Activated T-cell treated with anti-CD3 and anti-CD28 coated beads for 1 hour (primary cell): Measurements from ENCODE around the gene LHPP.
A peak's percentile ranks its signal among the peaks of the same experiment; 100 is the strongest.
"Not testable (repeated sequence)": the region's sequence is repeated elsewhere in the genome, so short reads cannot be mapped to it uniquely, and the experiment has no call there.

Source experiments
- DNase-seq: peaks from one replicate; pipeline ENCODE4 v3.0.0-alpha.2; 2020; ENCODE audit warnings: low read depth

Gene LHPP

DNA sequence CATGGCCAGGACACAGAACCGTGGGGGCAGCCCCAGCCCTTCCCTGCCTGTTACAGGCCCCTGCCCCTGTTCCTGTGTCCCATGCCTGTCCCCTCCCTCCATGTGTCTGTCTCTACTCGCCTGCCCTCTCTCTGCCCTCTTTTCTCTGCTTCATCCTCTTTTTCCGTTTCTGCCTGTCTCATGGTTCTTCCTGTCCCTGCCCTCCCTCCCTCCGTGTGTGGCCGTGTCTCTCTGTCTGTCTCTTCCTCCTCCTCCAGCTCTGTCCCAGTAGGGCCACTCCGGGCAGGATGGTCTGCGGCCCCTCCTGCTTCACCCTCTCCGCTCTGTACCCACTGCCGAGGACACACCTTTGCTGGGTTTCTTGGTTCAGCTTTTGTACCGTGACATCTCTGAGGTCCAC lies 145.2 kb downstream of the LHPP start:
- no peak for DNase-seq

DNA sequence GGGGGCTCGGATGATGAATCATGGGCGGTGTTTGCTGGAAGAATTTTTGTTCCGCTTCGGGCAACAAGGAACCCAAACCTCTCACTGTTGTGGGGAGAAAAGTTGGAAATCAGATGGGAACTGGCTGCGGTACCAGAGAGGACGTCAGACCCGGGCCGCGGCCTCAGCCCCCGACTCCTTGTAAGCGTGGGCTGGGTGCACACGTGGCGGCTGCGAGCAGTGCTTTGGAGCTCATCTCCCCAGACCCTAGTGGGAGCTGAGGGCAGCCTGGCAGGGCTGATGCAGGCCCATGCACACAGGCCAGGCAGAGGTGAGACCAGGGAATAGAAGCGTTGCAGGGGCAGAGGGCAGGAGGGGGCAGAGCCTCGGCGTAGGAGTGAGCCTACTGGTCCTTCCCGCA lies 146.1 kb downstream of the LHPP start:
- no peak for DNase-seq

DNA sequence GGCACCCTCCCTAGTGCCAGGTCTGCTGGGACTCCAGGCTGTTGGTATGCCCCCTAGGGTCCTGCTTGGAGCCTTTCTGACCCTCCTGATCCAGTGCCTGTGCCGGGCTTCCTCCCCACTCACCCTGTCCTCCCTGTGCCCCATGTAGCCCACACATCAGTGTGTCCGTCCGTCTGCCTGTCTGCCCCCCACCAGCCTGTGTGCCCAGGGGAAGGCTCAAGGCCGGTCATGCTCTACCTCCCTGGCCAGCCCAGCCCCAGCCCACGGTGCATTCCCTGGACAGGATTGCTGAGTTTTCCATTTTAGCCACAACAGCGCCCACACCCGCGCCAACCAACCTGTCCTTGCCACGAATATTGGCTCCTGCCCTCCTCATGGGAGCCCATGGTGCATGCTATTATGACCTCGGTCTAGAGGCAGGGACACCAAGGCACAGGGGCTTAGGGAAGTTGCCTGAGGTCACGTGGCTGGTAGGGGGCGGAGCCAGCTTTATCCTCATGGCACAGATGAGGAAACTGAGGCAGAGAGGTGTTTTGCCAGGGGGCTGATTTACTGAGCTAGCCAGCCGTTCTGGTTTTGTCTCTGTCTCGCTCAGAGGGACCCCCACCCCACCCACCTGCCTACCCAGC lies 146.6 kb downstream of the LHPP start:
- no peak for DNase-seq

DNA sequence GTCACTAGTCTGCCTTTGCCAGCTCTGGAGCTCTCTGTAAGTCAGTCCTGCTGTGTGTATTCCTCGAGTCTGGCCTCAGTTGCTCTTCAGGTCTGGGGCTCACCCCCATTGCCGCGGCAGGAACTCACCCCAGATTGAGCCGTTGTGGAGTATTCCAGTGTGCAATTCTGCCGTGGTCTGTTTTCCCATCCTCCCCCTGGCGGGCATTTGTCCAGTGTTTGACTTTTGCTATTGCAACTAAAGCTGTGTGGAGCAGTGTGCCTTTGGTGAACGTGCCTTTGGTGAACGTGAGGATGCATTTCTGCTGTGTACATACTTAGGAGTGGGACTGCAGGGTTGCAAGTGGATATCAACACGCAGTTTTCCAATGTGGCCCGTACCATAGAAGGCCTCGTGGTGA lies 148.1 kb downstream of the LHPP start:
- no peak for DNase-seq

DNA sequence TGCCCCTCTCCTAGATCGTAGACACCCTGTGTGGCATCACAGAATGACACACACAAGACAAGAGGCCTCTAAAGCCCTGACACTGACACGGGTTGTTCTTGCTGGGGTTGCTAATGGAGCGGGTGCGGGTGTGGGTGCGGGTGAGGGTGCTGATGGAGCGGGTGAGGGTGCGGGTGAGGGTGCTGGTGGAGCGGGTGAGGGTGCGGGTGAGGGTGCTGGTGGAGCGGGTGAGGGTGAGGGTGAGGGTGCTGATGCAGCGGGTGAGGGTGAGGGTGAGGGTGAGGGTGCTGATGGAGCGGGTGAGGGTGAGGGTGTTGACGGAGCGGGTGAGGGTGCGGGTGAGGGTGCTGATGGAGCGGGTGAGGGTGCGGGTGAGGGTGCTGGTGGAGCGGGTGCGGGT lies 148.6 kb downstream of the LHPP start:
- DNase-seq, result not testable (repeated sequence)

DNA sequence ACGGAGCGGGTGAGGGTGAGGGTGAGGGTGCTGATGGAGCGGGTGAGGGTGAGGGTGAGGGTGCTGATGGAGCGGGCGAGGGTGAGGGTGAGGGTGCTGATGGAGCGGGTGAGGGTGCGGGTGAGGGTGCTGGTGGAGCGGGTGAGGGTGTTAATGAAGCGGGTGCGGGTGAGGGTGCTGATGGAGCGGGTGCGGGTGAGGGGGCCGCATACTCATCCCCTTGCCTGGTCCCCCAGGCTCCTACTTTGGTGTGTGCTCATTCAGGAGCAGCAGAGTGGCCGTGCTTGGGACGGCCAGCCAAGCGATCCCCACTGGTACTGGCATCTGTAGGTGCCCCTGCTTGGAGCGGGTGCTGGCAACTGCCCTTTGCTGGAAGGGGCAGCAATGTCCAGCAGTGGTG lies 149.2 kb downstream of the LHPP start:
- not testable (repeated sequence) for DNase-seq

DNA sequence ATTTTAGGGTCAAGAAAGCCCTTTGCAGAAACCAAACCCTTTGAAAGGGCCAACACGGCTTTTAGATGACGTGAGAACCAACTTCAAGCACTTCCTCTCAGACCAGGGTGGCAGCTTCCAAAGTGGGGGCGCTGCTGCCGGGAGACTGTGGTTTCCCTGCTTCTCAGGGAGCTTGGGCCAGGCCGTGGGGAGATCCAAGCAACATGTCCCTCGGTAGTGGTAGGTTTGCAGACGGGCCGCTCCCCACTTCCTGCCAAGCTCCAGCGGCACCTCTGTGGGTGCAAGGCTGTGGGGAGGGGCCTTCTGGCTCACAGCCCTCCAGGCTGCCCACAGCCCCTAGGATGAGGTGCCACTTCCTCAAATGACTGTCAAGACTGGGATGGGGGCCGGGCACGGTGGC lies 150.1 kb downstream of the LHPP start:
- DNase-seq, result peak; percentile 14

DNA sequence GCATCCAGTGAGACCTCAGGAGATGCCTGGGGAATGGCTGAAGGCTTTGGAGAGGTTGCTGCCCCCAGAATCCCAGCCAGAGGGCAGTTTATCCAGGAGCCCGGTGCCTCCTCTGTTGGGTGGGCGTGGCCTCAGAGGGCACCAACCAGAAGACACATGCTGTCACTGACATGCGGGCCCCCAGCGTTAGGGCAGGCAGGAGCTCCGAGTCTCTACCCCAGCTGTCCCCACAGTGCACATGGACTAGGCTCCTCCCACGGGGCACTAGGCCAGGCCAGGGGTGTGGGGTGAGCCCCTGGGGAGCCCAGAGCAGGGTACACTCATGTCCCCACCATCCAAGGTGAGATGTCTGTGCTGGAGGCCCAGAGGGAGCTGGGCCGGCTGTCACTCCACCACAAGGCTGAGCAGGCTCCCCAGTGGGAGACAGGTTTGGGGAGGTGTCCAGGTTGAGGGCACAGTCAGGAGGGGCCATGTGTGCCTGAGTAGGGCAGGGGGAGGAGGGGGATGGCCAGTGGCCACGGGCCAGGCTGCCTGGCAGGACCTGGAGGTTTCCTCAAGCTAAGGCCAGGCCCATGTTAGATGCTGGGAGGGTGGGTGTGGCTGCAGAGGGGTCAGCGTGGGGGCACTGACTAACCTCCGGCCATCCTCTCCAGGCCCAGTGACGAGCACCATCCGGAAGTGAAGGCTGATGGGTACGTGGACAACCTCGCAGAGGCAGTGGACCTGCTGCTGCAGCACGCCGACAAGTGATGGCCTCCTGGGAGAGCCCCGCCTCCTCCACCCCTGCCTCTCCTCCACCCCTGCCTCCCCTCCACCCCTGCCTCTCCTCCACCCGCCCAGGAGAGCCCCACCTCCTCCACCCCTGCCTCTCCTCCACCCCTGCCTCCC lies 151.2 kb downstream of the LHPP start:
- peak; percentile 18 for DNase-seq

DNA sequence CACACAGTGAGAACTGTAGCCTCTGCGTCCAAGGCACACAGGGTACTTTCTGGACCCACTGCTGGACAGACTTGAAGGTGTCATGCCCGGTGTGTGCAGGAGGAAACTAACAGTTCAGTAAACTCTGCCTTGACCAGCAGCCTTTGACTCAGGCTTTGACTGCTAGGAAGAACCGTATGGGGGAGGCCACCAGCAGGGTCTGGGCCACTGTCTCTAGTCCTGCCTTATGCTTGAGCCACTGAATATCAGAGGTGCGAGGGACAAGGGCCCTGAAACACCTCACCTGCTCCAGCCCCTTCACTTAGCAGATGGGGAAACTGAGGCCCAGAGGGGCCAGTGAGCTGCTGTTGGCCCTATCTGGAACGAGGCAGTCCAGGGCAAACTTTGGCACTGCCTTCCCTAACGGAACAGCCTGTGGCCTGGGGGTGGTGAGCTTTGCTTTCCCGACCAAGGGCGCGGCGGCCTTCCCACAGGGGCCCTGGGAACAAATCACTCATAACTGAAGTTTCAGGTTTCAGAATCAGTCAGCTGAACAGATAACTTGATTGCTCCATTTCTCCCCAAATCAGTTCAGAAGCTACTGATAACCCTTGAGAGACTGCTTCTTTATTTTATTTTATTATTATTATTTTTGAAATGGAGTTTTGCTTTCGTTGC lies 152.5 kb downstream of the LHPP start:
- DNase-seq, result no peak

DNA sequence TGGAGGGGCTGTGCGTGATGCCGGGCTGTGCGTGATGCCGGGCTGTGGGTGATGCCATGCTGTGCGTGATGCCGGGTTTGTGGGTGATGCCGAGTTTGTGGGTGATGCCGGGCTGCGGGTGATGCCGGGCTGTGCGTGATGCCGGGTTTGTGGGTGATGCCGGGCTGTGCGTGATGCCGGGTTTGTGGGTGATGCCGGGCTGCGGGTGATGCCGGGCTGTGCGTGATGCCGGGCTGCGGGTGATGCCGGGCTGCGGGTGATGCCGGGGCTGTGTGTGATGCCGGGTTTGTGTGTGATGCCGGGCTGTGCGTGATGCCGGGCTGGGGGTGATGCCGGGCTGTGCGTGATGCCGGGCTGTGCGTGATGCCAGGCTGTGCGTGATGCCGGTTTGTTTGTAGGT lies 153.6 kb downstream of the LHPP start:
- no peak for DNase-seq

DNA sequence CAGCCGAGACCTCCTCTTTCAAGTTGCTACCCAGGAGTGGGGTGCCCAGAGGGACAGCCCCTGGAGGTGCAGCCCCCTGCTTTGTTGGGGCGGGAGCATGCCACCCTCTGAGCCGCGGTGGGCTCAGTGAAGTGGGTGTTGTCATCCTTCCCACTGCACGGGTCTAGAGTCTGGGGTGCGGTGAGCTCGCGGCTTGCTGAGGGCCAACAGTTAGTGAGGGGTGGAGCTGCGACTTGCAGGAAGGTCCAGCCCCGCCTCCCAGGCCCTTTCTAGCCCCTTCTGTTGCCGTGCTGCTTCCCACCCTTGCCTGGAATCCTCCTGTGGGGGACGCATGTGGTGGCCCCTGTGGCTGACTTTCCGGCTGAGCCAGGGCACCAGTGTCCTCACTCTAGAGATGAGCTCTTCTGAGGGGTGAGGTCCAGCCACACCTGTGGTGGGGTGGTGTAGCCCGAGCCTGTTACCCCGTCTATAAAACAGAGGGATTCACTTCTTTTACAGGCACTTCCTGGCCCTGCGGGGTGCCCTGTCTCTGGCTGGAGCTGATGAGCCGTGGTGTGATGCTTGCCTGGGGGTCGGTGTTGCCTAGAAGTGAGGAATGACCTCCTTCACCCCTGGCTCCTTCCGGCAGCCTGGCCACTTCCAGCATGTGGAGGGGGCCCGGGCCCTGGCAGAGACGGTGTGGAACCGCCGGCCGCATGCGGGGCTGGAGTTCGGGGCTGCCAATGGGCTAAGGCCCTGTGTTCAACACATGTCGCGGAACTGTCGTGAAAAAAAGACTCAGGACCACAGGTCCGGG lies 154.6 kb downstream of the LHPP start:
- no peak for DNase-seq

DNA sequence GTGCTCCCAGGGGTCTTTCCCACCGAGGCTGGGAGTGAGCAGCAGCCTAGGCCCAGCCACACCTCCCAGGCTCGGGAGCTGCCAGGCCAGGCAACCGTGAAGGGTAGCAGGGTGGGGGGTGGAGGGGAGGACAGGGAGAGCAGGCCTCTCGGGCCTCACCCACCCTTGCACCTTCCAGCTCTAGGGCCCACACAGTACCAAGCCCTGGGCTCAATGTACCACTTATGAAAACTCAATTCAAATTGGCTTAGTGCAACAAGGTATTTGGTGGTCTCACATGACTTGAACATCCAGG lies 155.2 kb downstream of the LHPP start:
- no peak for DNase-seq

DNA sequence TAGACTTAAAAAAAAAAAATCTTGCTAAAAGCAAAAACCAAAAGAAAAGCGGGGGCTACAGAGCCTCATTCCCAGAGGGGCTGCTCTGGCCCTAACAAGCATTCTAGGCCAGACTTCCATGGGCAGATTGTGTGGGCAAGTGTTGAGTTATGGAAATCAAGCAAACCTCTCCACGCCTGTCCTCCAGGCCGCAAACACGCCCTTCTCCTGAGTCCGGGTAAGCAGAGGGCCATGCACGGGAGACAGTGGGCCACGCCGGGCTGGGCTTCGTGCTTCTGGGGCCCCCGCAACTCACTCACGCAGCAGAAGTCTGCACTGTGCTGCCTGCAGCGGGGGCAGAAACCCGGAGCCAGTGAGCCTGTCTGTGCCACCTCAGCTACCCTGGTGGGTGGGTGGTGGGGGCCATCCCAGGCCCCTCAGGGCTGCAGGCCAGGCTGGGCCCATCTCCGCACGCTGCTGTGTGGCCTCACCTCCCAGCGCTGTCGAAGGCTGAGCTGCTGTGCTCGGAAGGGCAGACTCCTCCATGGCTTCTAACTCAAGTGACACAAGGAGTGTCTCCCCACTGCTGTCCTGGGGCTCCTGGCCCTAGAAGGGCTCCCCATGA lies 156.9 kb downstream of the LHPP start:
- no peak for DNase-seq

DNA sequence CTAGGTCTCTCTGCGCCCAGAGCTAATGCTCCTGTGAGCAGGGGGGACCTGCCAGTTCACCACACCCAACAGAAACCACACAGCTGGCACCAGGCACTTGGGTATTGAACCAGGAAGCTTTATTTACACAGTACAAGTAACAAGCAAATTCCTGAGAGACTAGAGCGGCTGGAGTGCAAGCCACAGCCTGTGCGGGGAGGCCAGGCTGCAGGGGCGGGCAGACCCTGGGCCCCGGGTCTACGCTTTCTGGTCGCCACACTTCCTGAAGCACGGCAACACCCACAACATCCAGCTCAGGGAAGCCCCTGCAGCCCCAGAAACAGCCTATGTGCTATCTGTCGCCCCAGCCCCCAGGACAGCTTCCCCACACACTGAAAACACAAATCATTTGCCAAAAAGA lies 157.6 kb downstream of the LHPP start:
- DNase-seq, result no peak

DNA sequence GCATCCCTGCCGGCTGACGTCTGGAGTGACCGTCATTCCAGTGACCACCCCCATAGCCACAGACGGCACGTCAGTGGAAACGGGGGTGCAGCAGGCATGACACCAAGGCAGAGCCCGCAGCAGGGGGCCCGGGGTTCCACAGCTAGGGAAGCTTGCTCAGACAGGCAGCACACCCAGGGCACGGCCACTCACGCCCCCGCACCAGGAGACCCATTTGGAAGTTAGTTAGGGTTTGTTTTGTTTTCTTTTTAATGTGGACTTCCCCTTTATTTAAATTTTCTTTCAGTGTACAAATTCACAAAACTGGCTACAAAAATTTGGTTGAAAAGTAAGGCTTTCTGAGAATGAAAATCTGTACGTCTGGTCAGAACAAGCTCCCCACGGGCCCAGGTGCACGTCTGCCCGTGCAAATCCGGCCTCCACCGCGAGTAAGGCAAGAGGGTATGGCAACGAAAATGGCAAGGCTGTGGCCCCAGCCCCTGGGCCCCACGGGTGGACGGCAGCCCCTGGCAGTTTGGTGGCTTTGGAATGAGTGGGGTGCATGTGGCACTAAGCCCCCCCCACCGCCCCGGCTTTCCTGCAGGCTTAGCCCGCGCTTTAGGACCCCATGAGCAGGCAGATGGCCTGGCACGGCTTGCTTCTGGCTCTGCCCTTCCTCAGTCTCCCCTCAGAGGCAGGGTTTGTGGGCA lies 158.3 kb downstream of the LHPP start:
- DNase-seq, result no peak

DNA sequence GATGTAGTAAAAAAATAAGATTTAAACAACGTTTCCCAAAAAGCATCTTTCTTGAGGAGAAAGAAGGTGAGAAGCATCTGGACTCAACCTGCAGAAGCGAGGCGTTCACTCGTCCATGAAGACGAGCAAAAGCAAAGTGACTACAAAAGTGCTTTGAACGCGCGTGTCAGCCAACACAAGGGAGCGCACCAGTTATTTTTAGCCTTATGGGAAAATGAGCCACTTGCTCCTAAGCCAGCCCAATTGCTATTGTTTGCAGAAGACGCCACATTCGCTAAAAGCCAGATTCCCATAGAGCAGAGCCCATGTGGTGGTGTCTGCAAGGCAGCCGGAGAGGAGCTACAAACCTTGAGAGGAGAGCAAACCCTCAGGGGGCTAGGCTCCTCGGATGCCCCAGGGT lies 160.0 kb downstream of the LHPP start:
- DNase-seq, result no peak

DNA sequence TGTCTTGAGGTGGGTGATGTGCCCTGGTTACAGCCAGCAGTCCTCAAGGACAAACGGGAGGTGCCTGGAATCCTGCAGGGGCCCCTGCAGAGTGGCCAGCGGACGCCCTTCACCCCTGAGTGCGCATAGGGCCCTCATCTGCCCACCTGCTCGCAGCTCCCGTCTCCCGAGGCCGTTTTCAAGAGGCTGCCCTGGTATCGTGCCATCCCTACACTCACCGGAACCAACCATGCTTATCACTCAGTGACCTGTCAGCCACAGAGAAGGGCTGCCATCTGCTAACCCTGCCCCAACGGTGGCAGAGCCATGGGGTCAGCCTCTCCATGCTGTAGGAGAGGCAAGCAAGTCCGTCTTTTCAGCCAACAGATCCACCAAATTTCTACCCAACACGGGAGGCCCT lies 160.5 kb downstream of the LHPP start:
- DNase-seq, result no peak

DNA sequence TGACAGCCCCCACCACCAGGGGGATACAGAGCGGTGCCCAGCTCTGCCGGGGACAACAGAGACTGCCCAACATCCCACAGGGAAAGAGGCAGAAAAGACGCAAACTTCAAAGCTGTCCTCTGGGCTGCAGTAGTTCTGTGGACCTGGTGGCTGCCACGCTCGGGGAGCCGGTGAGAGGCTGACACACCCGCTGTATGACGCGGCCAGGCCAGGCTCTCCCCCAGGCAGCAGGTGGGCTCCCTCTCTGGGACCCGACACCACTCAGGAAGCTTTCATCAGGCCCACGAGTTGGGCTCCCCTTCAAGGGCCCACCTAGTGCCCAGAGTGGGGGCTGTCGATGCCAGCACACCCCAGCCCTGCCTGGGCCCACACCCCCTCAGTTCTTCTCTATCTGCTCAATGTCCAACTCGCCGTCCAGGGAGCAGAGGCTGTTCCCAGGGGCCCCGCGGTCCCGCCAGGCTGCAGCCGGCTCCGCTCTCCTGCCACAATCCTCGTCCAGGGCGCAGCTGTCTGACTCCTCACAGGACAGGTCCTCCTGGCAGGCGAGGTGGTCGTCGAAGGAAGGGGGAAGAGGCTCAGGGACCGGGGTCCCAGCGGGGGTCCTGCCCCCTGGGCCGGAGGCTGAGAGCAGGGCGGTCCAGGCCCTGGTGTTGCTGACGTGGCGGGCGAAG lies 161.4 kb downstream of the LHPP start:
- no peak for DNase-seq

DNA sequence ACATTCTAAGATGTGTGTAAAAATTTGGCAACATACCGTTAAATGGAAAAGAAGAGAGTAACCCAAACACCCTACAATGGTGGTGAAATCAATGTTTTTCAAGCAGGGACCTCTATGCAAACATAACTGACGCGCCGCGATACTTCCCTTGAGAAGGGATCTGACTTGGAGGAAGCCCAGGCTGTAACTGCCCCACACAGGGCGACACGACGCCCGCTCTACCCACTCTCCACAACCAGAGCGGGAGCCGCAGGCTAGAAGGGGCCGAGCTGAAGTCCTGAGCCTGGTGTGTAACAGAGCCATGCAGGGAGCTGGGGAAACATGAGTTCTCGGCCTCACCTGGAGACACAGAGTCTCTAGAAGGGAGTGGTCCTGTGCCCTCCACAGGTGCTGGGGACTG lies 162.4 kb downstream of the LHPP start:
- DNase-seq, result no peak

DNA sequence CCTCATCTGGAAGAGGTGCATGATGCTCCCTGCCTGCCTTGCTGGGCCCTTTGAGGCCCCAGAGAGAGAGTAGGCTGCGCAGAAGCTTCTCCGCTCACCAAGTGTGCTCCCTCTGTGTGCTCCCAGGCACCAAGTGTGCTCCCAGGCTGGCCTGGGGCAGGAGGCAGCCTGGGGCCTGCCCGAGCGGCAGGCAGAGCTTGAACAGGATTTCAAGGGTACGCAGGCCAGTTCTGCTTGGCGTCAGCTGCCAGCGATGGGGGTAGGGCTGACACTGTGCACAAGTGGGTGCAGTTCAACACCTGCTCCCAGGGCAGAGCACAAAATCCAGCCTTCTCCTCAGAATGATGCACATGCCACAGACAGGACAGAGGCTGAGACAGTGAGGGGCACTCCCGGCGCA lies 162.8 kb downstream of the LHPP start:
- no peak for DNase-seq

DNA sequence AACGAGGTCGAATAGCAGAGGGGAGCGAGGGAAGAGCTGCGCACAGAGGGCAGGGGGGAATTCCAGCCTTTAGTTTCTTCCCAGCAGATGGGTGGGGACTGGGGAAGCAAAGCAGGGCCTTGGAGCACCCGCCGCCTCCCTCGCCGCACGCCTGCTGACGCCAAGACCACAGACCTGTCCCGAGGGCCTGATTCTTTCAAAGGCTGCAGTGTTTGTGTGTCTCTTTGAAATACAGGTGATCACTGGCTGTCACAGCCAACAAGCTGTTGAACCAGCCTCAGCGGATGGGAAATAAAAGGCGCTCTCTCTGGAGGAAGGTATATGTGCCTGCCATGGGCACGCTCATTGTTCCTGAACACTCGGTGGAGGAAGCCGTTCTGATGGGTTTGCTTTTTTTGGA lies 163.3 kb downstream of the LHPP start:
- no peak for DNase-seq
